Measurements from ENCODE around the gene ELK4.

Gene ELK4

GRCh38 chr1:205577874-205578658 lies 53.7 kb downstream of the ELK4 start:
- H3K27ac ChIP-seq, result no peak overlapping the region
- DNase-seq (ENCODE audit: low spot score), result no peak
- CTCF ChIA-PET, result interaction anchor here (0.6 to 1.3 kb wide), 3 partner anchors 14 to 59 kb away, joined by 3 to 5 read pairs (median 4); no protein-coding TSS in a partner anchor
- TF ChIP-seq CTCF (conservative IDR thresholded peaks at IDR 0.05; ENCODE audit: low read depth), result no peak
- POLR2A ChIA-PET (ENCODE audit: low non-redundant PET), result no interaction called here

- DNase-seq (ENCODE audit: low spot score), result no peak
- CTCF ChIA-PET, result interaction anchor here (0.6 to 1.3 kb wide), 2 partner anchors 14 to 15 kb away, joined by 3 to 5 read pairs; no protein-coding TSS in a partner anchor
- TF ChIP-seq CTCF (conservative IDR thresholded peaks at IDR 0.05; ENCODE audit: low read depth), result no peak
- no peak overlapping the region for H3K27ac ChIP-seq
- POLR2A ChIA-PET (ENCODE audit: low non-redundant PET), result no interaction called here
These were observed 54.7 kb downstream of the ELK4 start for GRCh38 chr1:205576805-205577761.

- no peak for TF ChIP-seq CTCF (conservative IDR thresholded peaks at IDR 0.05; ENCODE audit: low read depth)
- H3K27ac ChIP-seq, result no peak overlapping the region
- CTCF ChIA-PET, result interaction anchor here (0.6 to 1.2 kb wide), 3 partner anchors 25 to 197 kb away, joined by 3 to 4 read pairs (median 3); no protein-coding TSS in a partner anchor
- POLR2A ChIA-PET (ENCODE audit: low non-redundant PET), result no interaction called here
- no peak for DNase-seq (ENCODE audit: low spot score)
These were observed 55.8 kb downstream of the ELK4 start for GRCh38 chr1:205576011-205576410.

GRCh38 chr1:205575294-205575885 lies 56.4 kb downstream of the ELK4 start:
- DNase-seq (ENCODE audit: low spot score), result no peak
- ChIA-PET CTCF (interaction anchor here (0.8 to 1.2 kb wide), 4 partner anchors 15 to 47 kb away, joined by 3 to 6 read pairs (median 4); no protein-coding TSS in a partner anchor), POLR2A (ENCODE audit: low non-redundant PET) (no interaction called here)
- no peak for TF ChIP-seq CTCF (conservative IDR thresholded peaks at IDR 0.05; ENCODE audit: low read depth)
- no peak overlapping the region for H3K27ac ChIP-seq

- no peak for DNase-seq (ENCODE audit: low spot score)
- H3K27ac ChIP-seq, result no peak overlapping the region
- ChIA-PET CTCF (interaction anchor here (0.6 to 1.0 kb wide), 2 partner anchors 20 to 24 kb away, joined by 5 read pairs; no protein-coding TSS in a partner anchor), POLR2A (ENCODE audit: low non-redundant PET) (no interaction called here)
- no peak for TF ChIP-seq CTCF (conservative IDR thresholded peaks at IDR 0.05; ENCODE audit: low read depth)
These were observed 59.4 kb downstream of the ELK4 start for GRCh38 chr1:205572421-205572820.

- ChIA-PET POLR2A (ENCODE audit: low non-redundant PET) (no interaction called here), CTCF (interaction anchor here (0.5 to 0.6 kb wide), 3 partner anchors 24 to 534 kb away, joined by 3 to 5 read pairs (median 4); no protein-coding TSS in a partner anchor)
- no peak for TF ChIP-seq CTCF (conservative IDR thresholded peaks at IDR 0.05; ENCODE audit: low read depth)
- no peak for DNase-seq (ENCODE audit: low spot score)
- H3K27ac ChIP-seq, result no peak overlapping the region
These were observed 60.1 kb downstream of the ELK4 start for GRCh38 chr1:205571747-205572146.
